HG02973 (cell line): ENCODE measurements around the gene PACSIN2.
"Not testable (repeated sequence)": the region's sequence is repeated elsewhere in the genome, so short reads cannot be mapped to it uniquely, and the experiment has no call there.

ENCODE experiments used
- ATAC-seq: cut with Tn5 transposase; IDR thresholded peaks from one replicate; pipeline ENCODE4 v1.9.1; 2021; ENCODE audit warnings: moderate library complexity; ENCODE audit not compliant: unreplicated experiment

The PACSIN2 gene

DNA sequence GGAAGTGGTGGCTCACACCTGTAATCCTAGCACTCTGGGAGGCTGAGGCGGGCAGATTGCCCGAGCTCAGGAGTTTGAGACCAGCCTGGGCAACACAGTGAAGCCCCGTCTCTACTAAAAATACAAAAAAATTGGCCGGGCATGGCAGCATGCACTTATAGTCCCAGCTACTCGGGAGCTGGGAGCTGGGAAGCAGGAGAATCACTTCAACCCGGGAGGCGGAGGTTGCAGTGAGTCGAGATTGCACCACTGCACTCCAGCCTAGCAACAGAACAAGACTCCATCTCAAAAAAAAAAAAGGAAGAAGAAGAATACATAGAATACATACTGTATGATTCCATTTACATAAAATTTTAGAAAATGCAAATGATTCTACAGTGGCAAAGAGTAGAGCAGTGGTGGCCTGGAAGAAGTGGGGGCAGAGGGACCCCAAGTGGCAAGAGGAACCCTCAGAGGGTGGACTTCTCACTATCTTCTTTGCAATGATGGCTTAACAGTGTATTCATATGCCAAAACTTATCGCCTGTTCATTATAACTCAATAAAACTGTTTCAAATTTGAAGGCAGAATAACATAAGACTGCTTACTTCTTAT is 22.0 kb downstream of the PACSIN2 start:
- no peak for ATAC-seq

DNA sequence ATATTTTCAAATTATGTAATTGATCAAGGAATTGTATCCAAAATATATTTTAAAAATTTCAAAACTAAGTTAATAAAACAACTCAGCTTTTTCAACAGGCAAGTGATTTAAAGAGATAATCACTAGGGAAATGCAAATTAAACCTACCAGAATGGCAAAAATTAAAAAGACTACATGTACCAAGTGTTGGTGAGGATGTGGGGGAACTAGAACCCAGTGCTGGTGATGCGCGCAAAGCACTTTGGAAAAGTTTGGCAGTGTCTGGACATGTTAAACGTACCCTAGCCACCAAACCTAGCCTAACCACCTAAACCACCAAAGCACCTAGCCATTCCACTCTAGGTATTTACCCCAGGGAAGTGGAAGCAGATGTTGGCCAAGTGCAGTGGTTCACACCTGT is 22.9 kb downstream of the PACSIN2 start:
- no peak for ATAC-seq

DNA sequence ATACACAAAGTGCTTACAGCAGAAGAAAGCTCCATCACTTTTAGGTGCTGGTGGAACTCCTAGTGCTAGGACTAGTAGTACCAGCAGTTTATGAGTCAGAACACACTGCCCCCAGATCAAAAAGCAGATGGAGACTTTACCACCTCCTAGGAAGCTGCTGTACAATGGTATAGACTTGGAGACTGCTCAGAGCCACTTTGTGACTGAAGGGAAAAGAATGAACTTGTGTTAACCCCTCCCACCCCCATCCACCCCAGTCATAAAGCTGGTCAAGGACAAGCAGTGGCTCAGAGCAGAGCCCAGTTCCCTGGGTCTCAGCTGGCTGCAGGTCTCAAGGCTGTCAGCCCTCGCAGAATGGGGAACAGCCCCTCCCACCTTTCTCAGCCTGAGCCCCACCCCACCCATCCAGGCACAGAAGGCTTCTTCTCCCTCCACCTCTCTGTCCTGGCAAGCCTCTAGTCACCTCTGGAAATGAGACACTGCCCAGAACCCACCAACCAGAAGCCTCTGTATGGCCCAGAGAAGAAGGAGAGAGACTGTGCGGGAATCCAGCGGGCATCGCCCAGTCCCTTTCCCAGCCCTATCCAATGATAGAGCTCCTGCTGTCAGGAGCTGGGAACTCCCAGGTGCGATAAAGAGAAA is 23.8 kb downstream of the PACSIN2 start:
- ATAC-seq: no peak

DNA sequence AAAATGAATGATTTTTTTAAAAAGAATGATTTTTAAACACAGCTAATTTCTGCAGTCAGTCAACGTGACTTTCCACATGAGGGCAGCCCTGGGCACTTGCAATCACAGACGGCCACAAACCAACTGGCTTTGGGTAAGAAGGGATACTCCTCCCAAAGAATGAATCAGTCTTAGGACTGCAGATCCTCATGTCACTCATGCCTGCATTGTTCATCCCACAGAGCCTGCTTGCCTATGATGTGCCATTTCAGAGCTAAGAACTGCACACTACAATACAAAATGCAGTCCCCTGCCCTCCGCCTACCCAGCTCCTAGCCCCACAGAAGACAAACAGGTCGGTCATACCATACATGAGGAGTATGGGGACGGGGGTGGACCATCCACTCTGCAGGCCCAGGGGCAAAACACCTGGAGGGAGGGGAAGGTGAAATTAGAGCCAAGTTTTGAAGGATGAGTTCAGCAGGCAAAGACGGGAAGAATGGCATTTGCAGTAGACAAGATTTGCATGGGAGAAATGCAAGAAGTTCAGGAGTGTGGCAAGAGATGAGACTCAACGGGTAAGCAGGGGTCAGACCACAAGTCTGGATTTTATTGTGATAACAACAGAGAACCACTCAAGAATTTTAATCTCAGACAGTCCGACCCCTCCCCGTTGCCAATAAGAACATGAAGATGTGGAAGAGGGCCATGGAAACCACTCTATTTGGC is 24.7 kb downstream of the PACSIN2 start:
- ATAC-seq: no peak

DNA sequence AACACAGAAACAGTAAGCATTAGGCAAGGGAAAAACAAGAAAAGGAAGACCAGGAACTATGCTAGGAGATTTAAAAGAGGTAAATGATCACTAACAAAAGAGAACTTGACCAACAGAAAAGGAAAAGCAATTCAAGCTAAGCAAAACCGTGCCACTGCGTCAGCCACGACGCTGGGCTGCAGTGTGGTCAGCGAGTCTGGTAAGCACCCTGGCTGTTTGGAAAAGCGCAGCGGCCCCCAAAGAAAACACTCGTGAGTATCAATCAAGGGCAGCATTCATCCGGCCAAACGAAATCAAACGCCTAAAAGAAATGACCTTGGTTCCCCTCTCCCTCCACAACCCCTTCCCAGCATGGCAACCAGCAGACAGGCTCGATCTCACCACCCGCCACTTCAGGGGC is 28.8 kb downstream of the PACSIN2 start:
- no peak for ATAC-seq

DNA sequence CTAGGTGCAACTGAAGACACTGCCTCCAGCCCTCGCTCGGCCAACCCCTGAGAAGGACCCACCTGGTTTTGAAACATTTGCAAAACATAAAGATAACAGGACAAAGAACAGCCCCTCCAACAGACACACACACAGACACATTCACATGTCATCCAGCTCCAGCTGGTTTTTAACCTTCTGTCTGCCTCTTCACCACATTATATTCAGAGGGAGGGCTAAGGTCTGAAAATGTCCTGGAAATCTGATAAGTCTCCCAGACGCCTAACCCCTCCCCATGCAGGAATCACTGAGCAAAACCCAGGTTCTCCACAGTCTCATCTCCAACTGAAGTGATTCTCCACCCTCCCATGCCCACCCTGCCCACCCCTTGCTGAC is 29.4 kb downstream of the PACSIN2 start:
- ATAC-seq: no peak

DNA sequence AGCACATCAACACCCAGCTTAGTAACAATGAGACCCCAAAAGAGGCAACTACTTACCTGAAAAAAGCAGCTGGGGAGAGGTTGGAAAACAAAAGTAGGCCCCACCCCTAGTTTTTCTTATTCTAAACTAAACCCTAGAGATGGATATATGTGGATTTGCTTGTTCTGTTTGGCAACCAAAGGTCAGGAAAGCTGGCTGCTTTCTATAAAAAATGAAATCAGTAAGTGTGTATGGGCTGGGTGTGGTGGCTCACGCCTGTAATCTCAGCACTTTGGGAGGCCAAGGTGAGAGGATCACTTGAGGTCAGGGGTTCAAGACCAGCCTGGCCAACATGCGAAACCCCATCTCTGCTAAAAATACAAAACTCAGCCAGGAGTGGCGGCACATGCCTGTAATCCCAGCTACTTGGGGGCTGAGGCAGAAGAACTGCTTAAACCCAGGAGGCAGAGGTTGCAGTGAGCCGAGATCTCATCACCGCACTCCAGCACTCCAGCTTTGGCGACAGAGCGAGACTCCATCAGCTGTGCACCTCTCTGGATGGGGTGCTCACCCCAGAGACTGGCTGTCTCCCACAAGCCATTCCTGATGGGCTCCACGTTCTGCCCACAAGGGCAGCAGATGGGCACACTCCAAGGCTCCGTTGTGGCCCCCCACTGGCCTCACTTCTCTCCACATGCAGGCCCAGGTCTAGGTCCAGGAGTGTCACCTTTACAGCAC is 30.0 kb downstream of the PACSIN2 start:
- no peak for ATAC-seq

DNA sequence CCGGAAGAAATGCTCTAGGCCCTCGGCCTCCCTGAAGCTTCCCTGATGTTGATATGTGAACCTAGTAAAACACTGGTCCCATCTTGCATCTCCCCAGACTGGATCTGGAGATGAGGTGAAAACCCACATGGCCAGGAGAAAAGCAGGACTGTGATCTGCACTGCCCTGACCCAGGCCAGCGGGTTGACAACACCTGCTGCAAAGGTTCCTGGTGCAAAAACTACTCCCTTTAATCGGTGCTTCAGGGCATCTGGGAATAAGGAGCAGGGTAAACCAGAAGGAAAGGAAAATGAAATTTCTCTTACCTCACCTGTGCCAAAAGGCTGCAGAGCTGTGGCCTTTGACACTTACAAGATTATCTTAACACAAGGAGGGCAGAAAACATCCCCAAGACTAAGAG is 30.6 kb downstream of the PACSIN2 start:
- no peak for ATAC-seq

DNA sequence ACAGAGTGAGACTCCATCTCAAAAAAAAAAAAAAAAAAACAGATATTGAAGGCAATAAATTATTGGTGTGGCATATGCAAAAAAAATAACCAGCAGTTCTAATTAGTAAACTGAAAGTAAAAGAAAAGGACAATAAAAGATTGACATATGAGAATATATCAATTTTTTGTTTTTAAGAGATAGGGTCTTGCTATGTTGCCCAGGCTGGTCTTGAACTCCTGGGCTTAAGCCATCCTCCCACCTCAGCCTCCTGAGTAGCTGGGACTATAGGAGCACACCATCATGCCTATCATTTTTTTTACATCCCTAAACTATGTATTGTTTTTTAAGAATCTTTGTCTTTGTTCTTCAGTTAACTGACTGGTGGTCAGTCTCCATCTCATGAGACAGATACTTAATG is 31.5 kb downstream of the PACSIN2 start:
- ATAC-seq: no peak

DNA sequence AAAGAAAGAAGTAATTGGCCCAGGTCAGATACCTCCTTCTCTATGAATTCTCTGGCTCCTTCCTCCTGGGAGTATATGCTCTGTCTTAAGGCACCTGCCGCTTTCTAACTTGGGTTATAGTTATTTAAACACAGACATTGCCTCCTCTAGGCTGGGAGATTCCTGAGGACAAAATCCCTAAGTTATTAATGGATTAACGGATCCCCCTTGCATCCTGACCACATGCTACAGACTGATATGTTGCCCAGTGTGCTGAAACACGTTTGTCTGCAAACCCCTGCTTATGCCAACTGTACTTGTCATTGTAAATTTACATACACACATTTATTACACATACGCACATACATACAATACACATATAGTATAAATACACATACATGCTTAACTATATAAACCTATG is 35.3 kb downstream of the PACSIN2 start:
- ATAC-seq: no peak

DNA sequence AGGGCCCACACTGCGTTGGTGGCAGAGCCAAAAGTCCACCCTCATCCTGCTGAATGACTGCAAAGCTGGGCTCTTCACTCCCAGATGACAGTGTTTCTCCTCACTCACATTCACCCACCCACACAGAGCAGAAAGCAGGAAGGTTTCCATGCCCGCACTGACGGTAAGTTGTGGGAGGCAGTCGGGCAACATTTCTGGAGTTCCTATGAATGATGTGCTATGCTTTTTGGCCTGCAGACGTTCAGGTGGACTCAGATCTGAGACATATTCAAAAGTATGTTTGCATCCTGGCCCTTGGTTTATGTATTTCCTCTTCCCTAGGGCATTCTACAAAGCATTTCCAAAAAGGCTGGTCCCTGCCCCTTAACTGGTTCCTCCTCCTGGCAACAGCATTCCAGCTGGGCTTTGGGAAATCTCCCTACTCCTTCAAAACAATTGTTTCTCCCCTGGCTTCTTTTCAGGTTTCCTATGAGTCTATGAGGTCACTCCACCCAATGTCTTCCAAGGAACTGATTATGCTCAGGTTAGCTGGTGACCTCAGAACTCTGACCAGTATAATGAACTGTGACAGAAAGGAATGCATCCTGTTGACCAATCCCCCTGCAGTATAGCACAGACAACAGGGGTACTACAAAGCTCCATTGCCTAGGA is 36.4 kb downstream of the PACSIN2 start:
- ATAC-seq: no peak

DNA sequence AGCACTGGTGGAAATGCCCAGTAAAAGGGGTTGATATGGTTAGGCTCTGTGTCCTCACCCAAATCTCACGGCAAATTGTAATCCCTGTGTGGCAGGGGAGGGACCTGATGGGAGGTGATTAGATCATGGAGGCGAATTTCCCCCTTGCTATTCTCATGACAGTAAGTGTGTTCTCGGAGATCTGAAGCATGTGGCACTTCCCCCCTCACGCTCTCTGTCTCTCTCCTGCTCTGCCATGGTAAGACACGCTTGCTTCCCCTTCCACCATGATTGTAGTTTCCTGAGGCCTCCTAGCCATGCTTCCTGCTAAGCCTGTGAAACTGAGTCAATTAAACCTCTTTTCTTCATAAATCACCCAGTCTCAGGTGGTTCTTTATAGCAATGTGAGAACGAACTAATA is 37.4 kb downstream of the PACSIN2 start:
- ATAC-seq: no peak

DNA sequence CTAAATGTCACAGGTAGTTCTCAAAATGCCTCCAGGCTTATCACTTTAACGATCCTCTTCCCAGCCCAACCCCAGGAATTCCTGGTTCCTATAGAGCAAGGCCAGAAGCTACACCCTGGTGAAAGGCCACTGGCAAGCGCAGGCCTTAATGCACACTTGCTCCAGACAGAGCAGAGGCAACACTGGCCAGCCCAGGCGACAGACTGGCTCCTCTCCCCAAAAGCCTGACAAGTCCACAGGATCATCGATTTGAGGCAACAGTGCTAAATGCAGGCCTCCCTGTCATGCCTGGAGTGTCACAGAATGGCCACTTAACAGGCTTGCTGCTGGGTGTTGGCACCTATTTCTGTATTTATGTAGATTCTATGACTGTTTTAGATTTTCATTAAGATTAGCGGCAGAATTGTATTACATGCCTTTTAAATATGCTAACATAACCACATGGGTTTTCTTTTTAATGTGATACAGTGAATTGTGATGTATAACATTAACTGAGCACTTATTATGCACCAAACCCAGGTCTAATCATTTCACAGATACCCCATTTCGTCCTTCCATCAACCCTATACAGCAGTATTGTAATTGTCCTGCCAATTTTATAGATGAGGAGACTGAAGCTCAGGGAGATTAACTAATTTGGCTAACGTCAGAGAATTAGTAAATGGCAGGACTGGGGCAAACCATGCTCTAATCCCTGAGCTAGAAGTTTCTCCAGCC is 38.6 kb downstream of the PACSIN2 start:
- no peak for ATAC-seq

DNA sequence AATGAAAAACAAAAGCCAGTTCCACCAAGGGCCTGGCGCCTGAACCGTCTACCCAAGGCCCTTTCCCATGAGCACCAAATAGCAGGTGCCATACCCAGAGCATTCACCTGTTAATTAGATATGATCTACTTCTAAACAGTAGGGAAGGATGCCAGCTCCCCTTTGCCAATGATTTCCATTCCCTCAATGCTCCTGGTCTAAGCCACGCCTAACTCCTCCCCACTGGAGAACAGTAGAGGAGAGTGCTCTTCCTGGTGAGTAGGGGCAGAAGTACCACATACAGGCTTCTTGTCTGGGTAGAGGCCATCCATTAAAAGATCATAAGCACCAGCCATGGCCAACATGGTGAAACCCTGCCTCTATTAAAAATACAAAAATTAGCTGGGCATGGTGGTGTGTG is 40.7 kb downstream of the PACSIN2 start:
- ATAC-seq: no peak

DNA sequence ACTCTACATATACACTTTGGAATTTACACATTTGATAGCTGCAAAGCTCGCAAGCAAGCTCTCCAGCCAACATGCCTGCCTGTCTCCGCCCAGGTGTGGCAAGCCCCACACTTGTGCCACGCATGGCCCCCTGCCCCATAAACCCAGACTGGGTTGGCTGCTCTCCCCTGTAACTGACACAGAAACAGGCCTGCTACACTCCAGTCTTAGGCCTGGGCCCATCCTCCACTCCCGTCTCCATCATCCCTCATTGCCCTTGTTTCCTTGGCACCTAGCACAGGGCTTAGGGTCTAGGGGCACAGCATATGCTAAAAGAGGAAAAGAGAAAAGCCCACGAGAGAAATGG is 41.4 kb downstream of the PACSIN2 start:
- no peak for ATAC-seq

DNA sequence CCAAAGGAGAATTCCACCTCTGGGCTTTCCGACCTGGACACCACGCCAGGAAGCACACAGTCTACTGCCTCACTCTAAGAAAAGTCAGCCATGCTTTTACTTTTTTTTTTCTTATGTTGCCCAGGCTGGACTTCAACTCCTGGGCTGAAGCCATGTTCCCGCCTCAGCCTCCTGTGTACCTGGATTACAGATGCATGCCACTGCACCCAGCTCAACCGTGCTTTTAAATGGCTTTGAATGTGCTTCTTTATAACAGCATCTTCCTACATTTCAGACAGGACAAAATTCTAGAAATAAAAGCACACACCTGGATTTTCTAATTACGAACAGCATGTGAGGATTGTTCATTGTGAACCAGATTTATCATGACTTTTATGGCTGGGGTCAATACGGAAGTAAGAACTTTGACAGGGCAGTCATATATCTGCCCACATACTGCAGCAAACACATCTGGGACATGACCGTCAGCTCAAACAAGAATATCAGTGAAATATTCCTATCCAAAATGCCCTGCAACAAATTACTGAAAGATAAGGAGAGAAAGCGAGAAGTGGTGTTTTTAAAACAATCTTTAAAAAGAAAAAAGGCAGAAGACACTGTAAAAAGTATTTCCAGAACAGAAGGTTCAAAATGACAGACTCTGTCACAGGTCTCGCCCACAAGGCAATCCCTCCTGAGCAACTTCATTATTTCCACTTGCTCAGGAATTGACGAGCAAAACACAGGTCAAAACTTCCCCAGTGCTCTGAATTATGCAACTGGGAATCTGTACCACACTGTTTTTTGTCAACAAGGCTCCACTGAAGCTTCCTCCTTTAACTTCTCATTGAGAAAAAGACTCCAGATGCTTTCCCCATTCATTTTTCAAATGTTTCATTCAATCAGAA is 42.1 kb downstream of the PACSIN2 start:
- no peak for ATAC-seq

DNA sequence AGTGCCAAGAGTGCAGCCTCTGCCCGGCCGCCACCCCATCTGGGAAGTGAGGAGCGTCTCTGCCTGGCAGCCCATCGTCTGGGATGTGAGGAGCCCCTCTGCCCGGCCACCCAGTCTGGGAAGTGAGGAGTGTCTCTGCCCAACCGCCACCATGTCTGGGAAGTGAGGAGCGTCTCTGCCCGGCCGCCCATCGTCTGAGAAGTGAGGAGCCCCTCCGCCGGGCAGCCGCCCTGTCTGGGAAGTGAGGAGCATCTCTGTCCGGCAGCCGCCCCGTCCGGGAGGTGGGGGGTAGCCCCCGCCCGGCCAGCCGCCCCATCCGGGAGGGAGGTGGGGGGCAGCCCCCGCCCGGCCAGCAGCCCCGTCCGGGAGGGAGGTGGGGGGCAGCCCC is 43.5 kb downstream of the PACSIN2 start:
- ATAC-seq: not testable (repeated sequence)

DNA sequence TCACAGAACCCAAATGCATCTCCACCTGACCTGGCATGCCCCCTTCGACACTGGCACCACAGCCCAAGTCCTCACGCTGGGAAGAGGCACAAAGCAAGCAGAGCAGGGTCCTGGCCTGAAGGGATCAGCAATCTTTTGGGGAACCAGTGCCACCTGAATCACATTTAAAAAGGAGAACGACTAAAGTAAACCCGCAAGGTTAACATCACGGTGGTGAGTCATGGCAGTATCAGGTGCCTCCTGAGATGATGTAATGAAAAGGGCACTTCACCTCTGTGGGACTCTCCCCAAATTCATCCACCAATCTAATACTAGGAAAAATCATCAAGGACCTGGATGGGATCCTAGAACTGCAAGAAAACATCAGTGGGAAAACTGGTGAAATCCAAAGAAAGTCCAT is 44.9 kb downstream of the PACSIN2 start:
- no peak for ATAC-seq

DNA sequence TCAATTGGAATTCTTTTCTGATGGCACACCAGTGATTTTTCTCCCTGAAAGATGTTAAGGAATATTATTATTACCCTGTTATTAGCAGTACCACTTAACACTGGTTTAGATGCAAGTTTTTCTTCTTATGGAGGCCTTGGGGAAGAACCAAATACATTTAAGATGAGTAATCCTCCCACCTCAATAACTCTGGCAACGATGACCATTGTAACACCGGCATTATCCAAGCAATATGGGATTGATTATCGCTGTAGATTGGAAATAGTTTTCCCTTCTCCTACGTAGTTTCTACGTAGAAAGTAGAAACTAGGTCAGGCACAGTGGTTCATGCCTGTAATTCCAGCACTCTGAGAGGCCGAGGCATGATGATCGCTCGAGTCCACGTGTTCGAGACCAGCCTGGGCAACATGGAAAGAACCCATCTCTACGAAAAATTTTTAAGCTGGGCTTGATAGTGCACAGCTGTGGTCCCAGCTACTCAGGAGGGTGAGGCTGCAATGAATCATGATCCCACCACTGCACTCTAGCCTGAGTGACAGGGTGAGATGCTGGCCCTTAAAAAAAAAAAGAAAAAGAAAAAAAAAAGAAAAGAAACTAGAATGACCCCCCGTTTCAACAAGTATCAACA is 45.5 kb downstream of the PACSIN2 start:
- no peak for ATAC-seq
